HCT116 (cell line): ENCODE data around the gene FLCN. TPM values are rescaled to one million over a fixed set of nuclear protein-coding genes. Genes with fewer than 3 reads are reported as not detected.

Experiments used
- ATAC-seq: fragments of 200-7000 bp; cut with Tn5 transposase; 2 replicates; pipeline ENCODE4 v1.9.1; 2020; ENCODE audit warnings: mild to moderate bottlenecking, moderate library complexity
- BruUV-seq: library from RNA; stranded (reverse); fragments of 400-500 nt; replicated peaks from 2 replicates; lab custom pipeline; 2021; lab: Mats Ljungman, UMichigan
- CTCF ChIA-PET: fragments of 300-600 bp; sonication (Branson Sonifier 250); formaldehyde crosslinking; loops from one replicate; lab custom pipeline; 2021; ENCODE audit warnings: antibody characterized with exemption; lab: Charles Lee
- POLR2A ChIA-PET: fragments of 300-600, 350-600 bp; sonication (Branson Sonifier 250); formaldehyde crosslinking; loops from one replicate; lab custom pipeline; 2021; ENCODE audit warnings: antibody characterized with exemption; lab: Charles Lee
- RAD21 ChIA-PET, 2 experiments: fragments of 300-600 bp; sonication (Branson Sonifier 250); formaldehyde crosslinking; loops; one replicate each; lab custom pipeline; 2023; ENCODE audit warnings: low total read pairs in 2 of 2; ENCODE audit not compliant: uncharacterized antibody in 2 of 2, unreplicated experiment in 2 of 2, low non-redundant PET in 1 of 2; lab: Charles Lee
- DNase-seq: peaks from one replicate; pipeline ENCODE4 v3.0.0-alpha.2; 2010; ENCODE audit warnings: low read depth, low spot score
- H2AFZ ChIP-seq: fragments of 200-600 bp; shearing (Covaris generic), sonication (generic); 2 replicates; pipeline ENCODE4 v1.6.1; 2017; ENCODE audit warnings: low read depth, mixed run types, mixed read lengths, antibody characterized with exemption, low read length; ENCODE audit not compliant: poor library complexity, severe bottlenecking
- H3K27ac ChIP-seq: 2 replicates; pipeline ENCODE4 v1.5.1; 2012; ENCODE audit warnings: low read depth, low read length
- H3K27me3 ChIP-seq: fragments of 200-600 bp; sonication (generic); 2 replicates; pipeline ENCODE4 v1.6.1; 2016; ENCODE audit warnings: mixed run types, low read length, mixed read lengths; ENCODE audit not compliant: insufficient read depth
- H3K36me3 ChIP-seq, 2 experiments: fragments of 200-500 bp in 1 of 2; fragments of 200-600 bp in 1 of 2; sonication (Bioruptor generic) in 1 of 2; sonication (generic) in 1 of 2; 2 replicates each; pipeline versions ENCODE4 v1.5.1 to v1.6.1; 2014 to 2016; ENCODE audit warnings: low read length in 2 of 2, inconsistent platforms in 1 of 2, mixed read lengths in 1 of 2, mixed run types in 1 of 2; ENCODE audit not compliant: insufficient read depth in 2 of 2, control insufficient read depth in 1 of 2
- H3K4me1 ChIP-seq, 2 experiments: fragments of 200-600 bp in 1 of 2; sonication (generic) in 1 of 2; 2 replicates each; pipeline versions ENCODE4 v1.5.1 to v1.6.1; 2012 to 2017; ENCODE audit warnings: low read length in 2 of 2, inconsistent platforms in 1 of 2, mild to moderate bottlenecking in 1 of 2, mixed read lengths in 1 of 2, mixed run types in 1 of 2, moderate library complexity in 1 of 2; ENCODE audit not compliant: insufficient read depth in 2 of 2, control insufficient read depth in 1 of 2
- H3K4me2 ChIP-seq: fragments of 200-600 bp; sonication (generic); 2 replicates; pipeline ENCODE4 v1.6.1; 2017; ENCODE audit warnings: mixed run types, low read length, mixed read lengths
- H3K4me3 ChIP-seq, 2 experiments: fragments of 200-600 bp in 1 of 2; sonication (generic) in 1 of 2; replicated peaks in 1 of 2; 2 replicates each; pipeline ENCODE4 v1.5.1; 2011 to 2016; ENCODE audit warnings: low read length in 2 of 2, control low read depth in 1 of 2, low read depth in 1 of 2, mild to moderate bottlenecking in 1 of 2, mixed read lengths in 1 of 2, mixed run types in 1 of 2
- H3K79me2 ChIP-seq: fragments of 200-600 bp; sonication (generic); 2 replicates; pipeline ENCODE4 v1.6.1; 2017; ENCODE audit warnings: mild to moderate bottlenecking, mixed run types, low read length, moderate library complexity, mixed read lengths; ENCODE audit not compliant: insufficient read depth
- H3K9ac ChIP-seq: fragments of 200-600 bp; sonication (generic); 2 replicates; pipeline ENCODE4 v1.6.1; 2016; ENCODE audit warnings: low read length, mixed read lengths
- H3K9me2 ChIP-seq: fragments of 200-600 bp; sonication (generic), shearing (Covaris generic); 2 replicates; pipeline ENCODE4 v1.6.1; 2017; ENCODE audit warnings: mixed run types, mild to moderate bottlenecking, moderate library complexity; ENCODE audit not compliant: insufficient read depth
- H3K9me3 ChIP-seq, 2 experiments: fragments of 200-500 bp in 1 of 2; fragments of 200-600 bp in 1 of 2; sonication (Bioruptor generic) in 1 of 2; sonication (generic) in 1 of 2; 2 replicates each; pipeline ENCODE4 v1.6.1; 2014 to 2017; ENCODE audit warnings: low read length in 2 of 2, mixed read lengths in 2 of 2, inconsistent platforms in 1 of 2, low read depth in 1 of 2, mild to moderate bottlenecking in 1 of 2, mixed run types in 1 of 2, moderate library complexity in 1 of 2; ENCODE audit not compliant: control insufficient read depth in 1 of 2, insufficient read depth in 1 of 2
- H4K20me1 ChIP-seq: fragments of 200-600 bp; sonication (generic), shearing (Covaris generic); 2 replicates; pipeline ENCODE4 v1.6.1; 2017; ENCODE audit warnings: mixed run types, mild to moderate bottlenecking, moderate library complexity; ENCODE audit not compliant: insufficient read depth
- EZH2 ChIP-seq: fragments of 200-600 bp; sonication (generic); IDR thresholded peaks from 2 replicates; pipeline ENCODE4 v1.6.1; 2017; ENCODE audit warnings: antibody characterized with exemption, mixed run types
- EZH2phosphoT487 ChIP-seq: fragments of 200-600 bp; IDR thresholded peaks from 2 replicates; pipeline ENCODE4 v1.6.1; 2018; ENCODE audit warnings: antibody characterized with exemption, borderline replicate concordance
- JUND ChIP-seq: IDR thresholded peaks from 2 replicates; pipeline ENCODE4 v1.6.1; 2012
- POLR2AphosphoS5 ChIP-seq: IDR thresholded peaks from 2 replicates; pipeline ENCODE4 v1.6.1; 2011; ENCODE audit warnings: mild to moderate bottlenecking, low read depth, low read length, moderate library complexity
- REST ChIP-seq: IDR thresholded peaks from 2 replicates; pipeline ENCODE4 v1.6.1; 2012; ENCODE audit warnings: low read depth
- SP1 ChIP-seq: IDR thresholded peaks from 2 replicates; pipeline ENCODE4 v1.6.1; 2012; ENCODE audit warnings: low read depth
- ZFX ChIP-seq: fragments of 450-650 bp; IDR thresholded peaks from 2 replicates; pipeline ENCODE4 v1.6.1; 2017
- intact Hi-C: fragments of 100-400 bp; cut with micrococcal nuclease; formaldehyde crosslinking; loops from 2 replicates; pipeline ENCODE4 v1.10.0; 2022
- total RNA-seq: library from RNA; stranded (reverse); gene quantifications from one replicate; pipeline ENCODE4 v1.2.1, GENCODE V29; 2021; ENCODE audit not compliant: unreplicated experiment

FLCN gene
- total RNA-seq, 1 experiment from 2014 or later: 23.7 TPM

GRCh38 chr17:17235212-17236174 is 1.5 kb downstream of the FLCN start:
- Histone ChIP-seq H3K36me3 (peaks cover 0 to 5% of the 10 kb centered on the region in 2 experiments; a peak in 2 of 4 replicates), H3K27ac (no peak overlapping the region), H3K27me3 (no peaks in the 10 kb centered on the region), H3K9ac (peak overlapping the region; percentile 92), H3K4me1 (peaks cover 8 to 21% of the 10 kb centered on the region in 2 experiments), H3K9me2 (no peaks in the 10 kb centered on the region), H3K4me2 (peak overlapping the region; percentile 100), H3K79me2 (peaks cover 28% of the 10 kb centered on the region), H2AFZ (no peak overlapping the region), H3K9me3 (no peaks in the 10 kb centered on the region), H4K20me1 (no peaks in the 10 kb centered on the region), H3K4me3 (peak overlapping the region; percentile 95 to 96)
- BruUV-seq: no TSS peak
- intact Hi-C loops: no loop called here
- RAD21 ChIA-PET: no interaction called here
- CTCF ChIA-PET: interaction anchor here (1.2 kb wide), 1 partner anchor 34 kb away, joined by 4 read pairs; no protein-coding TSS in a partner anchor
- POLR2A ChIA-PET: interaction anchor here (0.6 kb wide), 1 partner anchor 24 kb away, joined by 3 read pairs; no protein-coding TSS in a partner anchor
- ATAC-seq (no peak), DNase-seq (no peak)
- TF ChIP-seq REST (no peak), SP1 (no peak), JUND (no peak), EZH2 (no peak), POLR2AphosphoS5 (no peak), ZFX (no peak), EZH2phosphoT487 (no peak)
